ENCODE measurements around the gene RPS10.
"Not testable (repeated sequence)": the region's sequence is repeated elsewhere in the genome, so short reads cannot be mapped to it uniquely, and the experiment has no call there.

DNA sequence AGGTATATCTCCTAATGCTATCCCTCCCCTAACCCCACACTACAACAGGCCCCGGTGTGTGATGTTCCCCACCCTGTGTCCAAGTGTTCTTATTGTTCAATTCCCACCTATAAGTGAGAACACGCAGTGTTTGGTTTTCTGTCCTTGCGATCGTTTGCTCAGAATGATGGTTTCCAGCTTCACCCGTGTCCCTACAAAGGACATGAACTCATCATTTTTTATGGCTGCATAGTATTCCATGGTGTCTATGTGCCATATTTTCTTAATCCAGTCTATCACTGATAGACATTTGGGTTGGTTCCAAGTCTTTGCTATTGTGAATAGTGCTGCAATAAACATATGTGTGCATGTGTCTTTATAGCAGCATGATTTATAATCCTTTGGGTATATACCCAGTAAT is 54.0 kb downstream of the RPS10 start:
- TF ChIP-seq, protein P1, sequence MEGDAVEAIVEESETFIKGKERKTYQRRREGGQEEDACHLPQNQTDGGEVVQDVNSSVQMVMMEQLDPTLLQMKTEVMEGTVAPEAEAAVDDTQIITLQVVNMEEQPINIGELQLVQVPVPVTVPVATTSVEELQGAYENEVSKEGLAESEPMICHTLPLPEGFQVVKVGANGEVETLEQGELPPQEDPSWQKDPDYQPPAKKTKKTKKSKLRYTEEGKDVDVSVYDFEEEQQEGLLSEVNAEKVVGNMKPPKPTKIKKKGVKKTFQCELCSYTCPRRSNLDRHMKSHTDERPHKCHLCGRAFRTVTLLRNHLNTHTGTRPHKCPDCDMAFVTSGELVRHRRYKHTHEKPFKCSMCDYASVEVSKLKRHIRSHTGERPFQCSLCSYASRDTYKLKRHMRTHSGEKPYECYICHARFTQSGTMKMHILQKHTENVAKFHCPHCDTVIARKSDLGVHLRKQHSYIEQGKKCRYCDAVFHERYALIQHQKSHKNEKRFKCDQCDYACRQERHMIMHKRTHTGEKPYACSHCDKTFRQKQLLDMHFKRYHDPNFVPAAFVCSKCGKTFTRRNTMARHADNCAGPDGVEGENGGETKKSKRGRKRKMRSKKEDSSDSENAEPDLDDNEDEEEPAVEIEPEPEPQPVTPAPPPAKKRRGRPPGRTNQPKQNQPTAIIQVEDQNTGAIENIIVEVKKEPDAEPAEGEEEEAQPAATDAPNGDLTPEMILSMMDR (IDR thresholded peaks at IDR 0.05; ENCODE audit: insufficient read depth, low read length, poor library complexity, severe bottlenecking), result not testable (repeated sequence)
- not testable (repeated sequence) for TF ChIP-seq EZH2phosphoT487 (conservative IDR thresholded peaks at IDR 0.05; ENCODE audit: low read length)

Data from SU-DHL-6 (cell line).